Middle frontal gyrus (tissue), 1 donor: ENCODE results near the gene CYSTM1.

Experiments
- DNase-seq: peaks from one replicate; pipeline ENCODE4 v3.0.0-alpha.2; 2015; ENCODE audit warnings: low spot score; ENCODE audit errors: extremely low spot score

The CYSTM1 gene

GRCh38 chr5:140252470-140253126 is 77.6 kb downstream of the CYSTM1 start:
- no peak for DNase-seq

GRCh38 chr5:140253985-140254384 is 79.0 kb downstream of the CYSTM1 start:
- DNase-seq = no peak

- DNase-seq = no peak
These were observed 80.6 kb downstream of the CYSTM1 start for GRCh38 chr5:140255460-140256157.

GRCh38 chr5:140256726-140257125 is 81.7 kb downstream of the CYSTM1 start:
- no peak for DNase-seq

- DNase-seq = no peak
These were observed 83.0 kb downstream of the CYSTM1 start for GRCh38 chr5:140258016-140258415.

GRCh38 chr5:140258873-140259272 is 83.9 kb downstream of the CYSTM1 start:
- no peak for DNase-seq

- no peak for DNase-seq
These were observed 84.5 kb downstream of the CYSTM1 start for GRCh38 chr5:140259500-140259899.

- DNase-seq = no peak
These were observed 85.2 kb downstream of the CYSTM1 start for GRCh38 chr5:140260089-140260656.

GRCh38 chr5:140261403-140262171 is 86.6 kb downstream of the CYSTM1 start:
- DNase-seq = no peak

GRCh38 chr5:140262221-140262620 is 87.2 kb downstream of the CYSTM1 start:
- DNase-seq = no peak

- DNase-seq = no peak
These were observed 87.9 kb downstream of the CYSTM1 start for GRCh38 chr5:140262839-140263238.

GRCh38 chr5:140265845-140266244 is 90.9 kb downstream of the CYSTM1 start:
- no peak for DNase-seq

GRCh38 chr5:140266471-140267200 is 91.6 kb downstream of the CYSTM1 start:
- no peak for DNase-seq

- no peak for DNase-seq
These were observed 92.2 kb downstream of the CYSTM1 start for GRCh38 chr5:140267201-140267540.

- DNase-seq = no peak
These were observed 92.6 kb downstream of the CYSTM1 start for GRCh38 chr5:140267559-140268018.

GRCh38 chr5:140270008-140270407 is 95.0 kb downstream of the CYSTM1 start:
- no peak for DNase-seq

- no peak for DNase-seq
These were observed 98.5 kb downstream of the CYSTM1 start for GRCh38 chr5:140273401-140273877.

GRCh38 chr5:140275837-140276236 is 100.8 kb downstream of the CYSTM1 start:
- DNase-seq = no peak

GRCh38 chr5:140282266-140282665 is 107.3 kb downstream of the CYSTM1 start:
- no peak for DNase-seq

GRCh38 chr5:140284013-140284412 is 109.0 kb downstream of the CYSTM1 start:
- no peak for DNase-seq

- no peak for DNase-seq
These were observed 111.4 kb downstream of the CYSTM1 start for GRCh38 chr5:140286424-140286823.
